K562 (cell line): ENCODE data around the gene GPN1. TPM values are rescaled to one million over a fixed set of nuclear protein-coding genes. Genes with fewer than 3 reads are reported as not detected.

Experiments used
- CHCHD3 ChIP-seq: fragments of 250-450 bp; sonication (Bioruptor Pico); IDR thresholded peaks from 2 replicates; pipeline ENCODE4 v2.1.2; 2022; ENCODE audit warnings: mild to moderate bottlenecking
- CHD4 ChIP-seq: fragments of 200-600 bp; sonication (generic); IDR thresholded peaks from 3 replicates; pipeline ENCODE4 v1.6.1; 2012; ENCODE audit warnings: low read depth, mild to moderate bottlenecking, mixed read lengths, low read length, inconsistent platforms; ENCODE audit not compliant: insufficient read depth, insufficient replicate concordance, poor library complexity, severe bottlenecking
- EZH2 ChIP-seq: IDR thresholded peaks from 2 replicates; pipeline ENCODE4 v1.6.1; 2012; ENCODE audit warnings: low read depth, mild to moderate bottlenecking, inconsistent platforms, low read length, borderline replicate concordance
- HNRNPK ChIP-seq: fragments of 200-400 bp; formaldehyde crosslinking; IDR thresholded peaks from one replicate; pipeline ENCODE4 v1.6.1; 2018; ENCODE audit warnings: mild to moderate bottlenecking, low read depth, low read length; ENCODE audit not compliant: poor library complexity, severe bottlenecking
- MEIS2 ChIP-seq: fragments of 450-650 bp; IDR thresholded peaks from 2 replicates; pipeline ENCODE4 v1.6.1; 2014; ENCODE audit warnings: mild to moderate bottlenecking; ENCODE audit not compliant: partially characterized antibody
- NCOR1 ChIP-seq: fragments of 450-650 bp; IDR thresholded peaks from 2 replicates; pipeline ENCODE4 v1.6.1; 2016; ENCODE audit warnings: mild to moderate bottlenecking, moderate library complexity
- POLR2B ChIP-seq: fragments of 450-650 bp; IDR thresholded peaks from 2 replicates; pipeline ENCODE4 v1.6.1; 2018; ENCODE audit warnings: low read depth; ENCODE audit not compliant: partially characterized antibody
- RB1 ChIP-seq: fragments of 450-650 bp; IDR thresholded peaks from 2 replicates; pipeline ENCODE4 v1.6.1; 2017; ENCODE audit warnings: low read depth, mild to moderate bottlenecking
- RFX5 ChIP-seq: IDR thresholded peaks from 2 replicates; pipeline ENCODE4 v1.6.1; 2011; ENCODE audit warnings: low read depth, mild to moderate bottlenecking, improper control_type of control experiment, low read length
- RFX7 ChIP-seq: fragments of 250-450 bp; sonication (Bioruptor Pico); IDR thresholded peaks from 2 replicates; pipeline ENCODE4 v1.5.1; 2021; ENCODE audit warnings: mild to moderate bottlenecking
- SIN3A ChIP-seq, 2 experiments: fragments of 150-350 bp in 1 of 2; IDR thresholded peaks; 2 replicates each; pipeline ENCODE4 v1.6.1; 2011 to 2016; ENCODE audit warnings: borderline replicate concordance in 2 of 2, low read depth in 2 of 2, low read length in 2 of 2, mild to moderate bottlenecking in 2 of 2, moderate library complexity in 2 of 2; ENCODE audit not compliant: control insufficient read depth in 1 of 2
- WHSC1 ChIP-seq: IDR thresholded peaks from one replicate; pipeline ENCODE4 v1.6.1; 2012; ENCODE audit warnings: low read length, control low read depth, inconsistent platforms
- ZBTB17 ChIP-seq: fragments of 450-650 bp; formaldehyde crosslinking; IDR thresholded peaks from 2 replicates; pipeline ENCODE4 v1.4.0; 2020; ENCODE audit warnings: mild to moderate bottlenecking
- polyA plus RNA-seq, 8 experiments: library from polyadenylated mRNA; depleted of rRNA in 4 of 8; stranded (reverse) in 5 of 8; unstranded in 3 of 8; fragments of >200 nt; fragmentation: Nextera tagmentation in 2 of 8; fragmentation: Illumina TruSeq in 1 of 8; extraction: Ambion mirVana in 2 of 8; extraction: Trizol in 1 of 8; gene quantifications; 2 replicates each; pipeline versions ENCODE4 v1.2.1 to v1.2.3, GENCODE V29; 2011 to 2014; ENCODE audit warnings: inconsistent platforms in 1 of 8, missing spikeins in 1 of 8
- total RNA-seq, 7 experiments: library from RNA; depleted of rRNA in 6 of 7; stranded (reverse); fragments of >200 nt in 6 of 7; fragmentation: Illumina TruSeq in 2 of 7; extraction: Trizol in 2 of 7; gene quantifications; 2 replicates each; pipeline versions ENCODE4 v1.2.1 to v1.2.3, GENCODE V29; 2011 to 2021; ENCODE audit warnings: low replicate concordance in 1 of 7
- TF ChIP-seq, protein P1 (sequence below): fragments of 450-650 bp; formaldehyde crosslinking; IDR thresholded peaks from 2 replicates; pipeline ENCODE4 v1.4.0; 2020; ENCODE audit warnings: mild to moderate bottlenecking
- TF ChIP-seq, protein P2 (sequence below): fragments of 250-450 bp; sonication (Bioruptor Pico); IDR thresholded peaks from 2 replicates; pipeline ENCODE4 v1.8.0; 2022; ENCODE audit warnings: moderate library complexity, mild to moderate bottlenecking, inconsistent platforms
- TF ChIP-seq, protein P3 (sequence below): sonication (generic); formaldehyde crosslinking; IDR thresholded peaks from 2 replicates; pipeline ENCODE4 v1.8.0; 2022; ENCODE audit warnings: mild to moderate bottlenecking, missing genetic modification reagents, borderline replicate concordance
- TF ChIP-seq, protein P4 (sequence below): sonication (generic); formaldehyde crosslinking; IDR thresholded peaks from 2 replicates; pipeline ENCODE4 v1.4.0; 2020; ENCODE audit warnings: mild to moderate bottlenecking, missing genetic modification reagents

Gene GPN1
- total and polyA plus RNA-seq, 9 of the 15 experiments (the other 6 are each of a cell fraction or from before 2014, with no cell fraction given), result 23.4 to 171 (median 48.2) TPM

DNA sequence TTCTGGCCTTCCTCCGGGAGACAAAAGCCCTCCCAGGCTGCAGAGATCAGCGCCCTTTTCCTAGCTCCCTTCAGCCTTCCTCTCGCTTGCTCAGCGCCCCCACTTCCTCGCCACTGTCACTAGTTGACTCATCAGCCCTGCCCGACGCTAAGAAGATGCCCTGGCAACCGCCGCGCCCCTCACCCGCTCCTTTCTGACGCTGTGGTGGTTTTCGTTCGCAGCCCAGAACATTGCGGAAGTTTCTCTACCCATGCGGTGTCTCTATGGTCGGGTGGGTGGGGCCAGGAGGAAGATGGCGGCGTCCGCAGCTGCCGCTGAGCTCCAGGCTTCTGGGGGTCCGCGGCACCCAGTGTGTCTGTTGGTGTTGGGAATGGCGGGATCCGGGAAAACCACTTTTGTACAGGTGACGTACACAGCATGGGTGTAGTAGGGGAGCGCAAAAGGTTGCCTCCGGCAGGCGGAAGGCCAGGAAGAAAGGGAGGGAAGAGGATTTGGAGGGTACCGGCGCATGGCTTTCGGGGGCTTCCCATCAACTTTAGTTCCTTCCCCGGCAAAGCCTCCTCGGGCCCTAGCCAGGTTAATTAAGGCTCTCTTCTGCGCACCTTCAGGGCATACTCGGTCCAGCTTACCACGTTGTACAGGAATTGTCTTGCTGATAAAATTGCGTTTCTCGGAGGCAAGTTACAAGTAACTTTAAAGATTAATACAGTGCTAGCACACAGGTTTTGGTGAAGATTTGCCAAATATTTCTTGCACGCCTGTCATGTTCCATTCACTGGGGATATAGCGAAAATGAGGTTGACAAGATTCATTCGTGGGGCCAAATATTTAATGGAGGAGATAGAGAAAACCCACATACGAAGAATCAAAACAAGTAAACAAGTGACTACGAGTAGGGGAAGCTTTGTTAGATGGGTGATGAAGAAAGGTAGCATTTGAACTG is at the start of gene GPN1, which contains the start of gene CCDC121 (continued):
- TF ChIP-seq ZBTB17, result no peak
- TF ChIP-seq WHSC1, result no peak
- no peak for TF ChIP-seq CHCHD3 (CRISPR knock-in tag)
- no peak for TF ChIP-seq MEIS2
- no peak; the same call in 1 of the 2 replicates for TF ChIP-seq NCOR1
- no peak for TF ChIP-seq CHD4
- no peak for TF ChIP-seq RFX5
- TF ChIP-seq, protein P1, sequence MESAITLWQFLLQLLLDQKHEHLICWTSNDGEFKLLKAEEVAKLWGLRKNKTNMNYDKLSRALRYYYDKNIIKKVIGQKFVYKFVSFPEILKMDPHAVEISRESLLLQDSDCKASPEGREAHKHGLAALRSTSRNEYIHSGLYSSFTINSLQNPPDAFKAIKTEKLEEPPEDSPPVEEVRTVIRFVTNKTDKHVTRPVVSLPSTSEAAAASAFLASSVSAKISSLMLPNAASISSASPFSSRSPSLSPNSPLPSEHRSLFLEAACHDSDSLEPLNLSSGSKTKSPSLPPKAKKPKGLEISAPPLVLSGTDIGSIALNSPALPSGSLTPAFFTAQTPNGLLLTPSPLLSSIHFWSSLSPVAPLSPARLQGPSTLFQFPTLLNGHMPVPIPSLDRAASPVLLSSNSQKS, result no peak
- TF ChIP-seq RFX7 (CRISPR knock-in tag), result no peak
- TF ChIP-seq, protein P2, sequence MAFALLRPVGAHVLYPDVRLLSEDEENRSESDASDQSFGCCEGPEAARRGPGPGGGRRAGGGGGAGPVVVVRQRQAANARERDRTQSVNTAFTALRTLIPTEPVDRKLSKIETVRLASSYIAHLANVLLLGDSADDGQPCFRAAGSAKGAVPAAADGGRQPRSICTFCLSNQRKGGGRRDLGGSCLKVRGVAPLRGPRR (CRISPR knock-in tag), result no peak
- TF ChIP-seq, protein P3, sequence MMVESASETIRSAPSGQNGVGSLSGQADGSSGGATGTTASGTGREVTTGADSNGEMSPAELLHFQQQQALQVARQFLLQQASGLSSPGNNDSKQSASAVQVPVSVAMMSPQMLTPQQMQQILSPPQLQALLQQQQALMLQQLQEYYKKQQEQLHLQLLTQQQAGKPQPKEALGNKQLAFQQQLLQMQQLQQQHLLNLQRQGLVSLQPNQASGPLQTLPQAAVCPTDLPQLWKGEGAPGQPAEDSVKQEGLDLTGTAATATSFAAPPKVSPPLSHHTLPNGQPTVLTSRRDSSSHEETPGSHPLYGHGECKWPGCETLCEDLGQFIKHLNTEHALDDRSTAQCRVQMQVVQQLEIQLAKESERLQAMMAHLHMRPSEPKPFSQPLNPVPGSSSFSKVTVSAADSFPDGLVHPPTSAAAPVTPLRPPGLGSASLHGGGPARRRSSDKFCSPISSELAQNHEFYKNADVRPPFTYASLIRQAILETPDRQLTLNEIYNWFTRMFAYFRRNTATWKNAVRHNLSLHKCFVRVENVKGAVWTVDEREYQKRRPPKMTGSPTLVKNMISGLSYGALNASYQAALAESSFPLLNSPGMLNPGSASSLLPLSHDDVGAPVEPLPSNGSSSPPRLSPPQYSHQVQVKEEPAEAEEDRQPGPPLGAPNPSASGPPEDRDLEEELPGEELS, result no peak
- no peak for TF ChIP-seq HNRNPK
- peak; percentile 74; the same call in 1 of the 2 replicates for TF ChIP-seq RB1
- TF ChIP-seq SIN3A (IDR thresholded peaks at IDR 0.05; ENCODE audit: borderline replicate concordance in 2 of 2, control insufficient read depth in 1 of 2, low read depth in 2 of 2, low read length in 2 of 2), result peak; percentile 91 to 94
- no peak for TF ChIP-seq EZH2
- TF ChIP-seq, protein P4, sequence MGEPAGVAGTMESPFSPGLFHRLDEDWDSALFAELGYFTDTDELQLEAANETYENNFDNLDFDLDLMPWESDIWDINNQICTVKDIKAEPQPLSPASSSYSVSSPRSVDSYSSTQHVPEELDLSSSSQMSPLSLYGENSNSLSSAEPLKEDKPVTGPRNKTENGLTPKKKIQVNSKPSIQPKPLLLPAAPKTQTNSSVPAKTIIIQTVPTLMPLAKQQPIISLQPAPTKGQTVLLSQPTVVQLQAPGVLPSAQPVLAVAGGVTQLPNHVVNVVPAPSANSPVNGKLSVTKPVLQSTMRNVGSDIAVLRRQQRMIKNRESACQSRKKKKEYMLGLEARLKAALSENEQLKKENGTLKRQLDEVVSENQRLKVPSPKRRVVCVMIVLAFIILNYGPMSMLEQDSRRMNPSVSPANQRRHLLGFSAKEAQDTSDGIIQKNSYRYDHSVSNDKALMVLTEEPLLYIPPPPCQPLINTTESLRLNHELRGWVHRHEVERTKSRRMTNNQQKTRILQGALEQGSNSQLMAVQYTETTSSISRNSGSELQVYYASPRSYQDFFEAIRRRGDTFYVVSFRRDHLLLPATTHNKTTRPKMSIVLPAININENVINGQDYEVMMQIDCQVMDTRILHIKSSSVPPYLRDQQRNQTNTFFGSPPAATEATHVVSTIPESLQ (CRISPR knock-in tag), result no peak
- peak; percentile 90 for TF ChIP-seq POLR2B
